Measurements from ENCODE around the gene LAMP5.

- TF ChIP-seq CTCF (IDR thresholded peaks at IDR 0.05; ENCODE audit: low read depth, low read length, poor library complexity, severe bottlenecking) (no peak), EZH2phosphoT487 (IDR thresholded peaks at IDR 0.05; ENCODE audit: borderline replicate concordance, low read length) (no peak)
Observed at GRCh38 chr20:9578594-9578993, 64.2 kb downstream of the LAMP5 start.

Measured in DOHH2 (cell line).